ENCODE measurements around the gene TMEM256. TPM values are rescaled to one million over a fixed set of nuclear protein-coding genes. Genes with fewer than 3 reads are reported as not detected.

Gene TMEM256
- total and polyA plus RNA-seq, 2 experiments from 2014 or later: 85.4 to 117 TPM

GRCh38 chr17:7435676-7436555, 32.0 kb upstream of the TMEM256 start:
- no peaks in the 10 kb centered on the region for H3K9me3 ChIP-seq (ENCODE audit: low read depth)
- H3K4me3 ChIP-seq: peak overlapping the region; percentile 55
- no peak overlapping the region for H3K27ac ChIP-seq
- peak; percentile 2 for TF ChIP-seq CTCF (IDR thresholded peaks at IDR 0.05; ENCODE audit: low read depth, low read length)
- DNase-seq (ENCODE audit: low read depth in 1 of 2, low spot score in 1 of 2): peak; percentile 20 to 46
- peaks cover 16% of the 10 kb centered on the region for H3K4me1 ChIP-seq (ENCODE audit: low read depth)
- no peaks in the 10 kb centered on the region for H3K27me3 ChIP-seq
- H3K36me3 ChIP-seq: no peaks in the 10 kb centered on the region

- no peaks in the 10 kb centered on the region for H3K27me3 ChIP-seq
- no peaks in the 10 kb centered on the region for H3K36me3 ChIP-seq
- no peaks in the 10 kb centered on the region for H3K9me3 ChIP-seq (ENCODE audit: low read depth)
- no peak for DNase-seq (ENCODE audit: low read depth in 1 of 2, low spot score in 1 of 2)
- H3K4me1 ChIP-seq (ENCODE audit: low read depth): peaks cover 2% of the 10 kb centered on the region
- no peak for TF ChIP-seq CTCF (IDR thresholded peaks at IDR 0.05; ENCODE audit: low read depth, low read length)
- H3K4me3 ChIP-seq: no peak overlapping the region
- H3K27ac ChIP-seq: no peak overlapping the region
These were observed 28.4 kb upstream of the TMEM256 start for GRCh38 chr17:7432296-7432695.

- TF ChIP-seq CTCF (IDR thresholded peaks at IDR 0.05; ENCODE audit: low read depth, low read length): no peak
- Histone ChIP-seq H3K27me3 (no peaks in the 10 kb centered on the region), H3K4me1 (ENCODE audit: low read depth) (no peaks in the 10 kb centered on the region), H3K36me3 (no peaks in the 10 kb centered on the region), H3K9me3 (ENCODE audit: low read depth) (no peaks in the 10 kb centered on the region), H3K4me3 (no peak overlapping the region), H3K27ac (no peak overlapping the region)
- no peak for DNase-seq (ENCODE audit: low read depth in 1 of 2, low spot score in 1 of 2)
These were observed 27.3 kb upstream of the TMEM256 start for GRCh38 chr17:7431231-7431630.

GRCh38 chr17:7429722-7430121, 25.8 kb upstream of the TMEM256 start:
- no peak for TF ChIP-seq CTCF (IDR thresholded peaks at IDR 0.05; ENCODE audit: low read depth, low read length)
- Histone ChIP-seq H3K9me3 (ENCODE audit: low read depth) (no peaks in the 10 kb centered on the region), H3K4me1 (ENCODE audit: low read depth) (no peaks in the 10 kb centered on the region), H3K36me3 (no peaks in the 10 kb centered on the region), H3K27ac (no peak overlapping the region), H3K27me3 (no peaks in the 10 kb centered on the region), H3K4me3 (no peak overlapping the region)
- no peak for DNase-seq (ENCODE audit: low read depth in 1 of 2, low spot score in 1 of 2)

- TF ChIP-seq CTCF (IDR thresholded peaks at IDR 0.05; ENCODE audit: low read depth, low read length): no peak
- H3K27me3 ChIP-seq: no peaks in the 10 kb centered on the region
- no peaks in the 10 kb centered on the region for H3K36me3 ChIP-seq
- no peaks in the 10 kb centered on the region for H3K4me1 ChIP-seq (ENCODE audit: low read depth)
- no peaks in the 10 kb centered on the region for H3K9me3 ChIP-seq (ENCODE audit: low read depth)
- no peak for DNase-seq (ENCODE audit: low read depth in 1 of 2, low spot score in 1 of 2)
- H3K4me3 ChIP-seq: no peak within 1 kb of the TSS
- no peak within 1 kb of the TSS for H3K27ac ChIP-seq
These were observed 24.7 kb upstream of the TMEM256 start, which contains the start of gene SPEM3 for GRCh38 chr17:7428557-7428956. Gene SPEM3, plus strand, starts transcription at chr17:7428857. Its CDS starts 46 bp downstream, at chr17:7428903.

Measured in cardiac muscle cell (in vitro differentiated cells and primary cell).